Mesenchymal stem cell (in vitro differentiated cells and primary cell): ENCODE measurements around the gene BGLAP. TPM values are rescaled to one million over a fixed set of nuclear protein-coding genes. Genes with fewer than 3 reads are reported as not detected.

Experiments
- small RNA-seq: library from polyadenylated mRNA; stranded (forward); fragments of <200 nt; extraction: miRNeasy Mini kit (QIAGEN cat#:217004); gene quantifications from one replicate; pipeline ENCODE3, GENCODE V24; 2013; ENCODE audit warnings: low read depth

The BGLAP gene

Small RNA genes lying within 50 kb of the gene (small RNA-seq; reads per million reads assigned to genes)
- not detected for gene RF00568
